Measurements from ENCODE around the gene RNF146.
A peak's percentile ranks its signal among the peaks of the same experiment; 100 is the strongest.
"Not testable (repeated sequence)": the region's sequence is repeated elsewhere in the genome, so short reads cannot be mapped to it uniquely, and the experiment has no call there.

RNF146 gene

GRCh38 chr6:127289934-127290333, 23.3 kb downstream of the RNF146 start:
- no peak for DNase-seq

GRCh38 chr6:127290391-127291265, 24.0 kb downstream of the RNF146 start:
- DNase-seq = no peak

- no peak for DNase-seq
Measured at GRCh38 chr6:127291495-127291894, 24.8 kb downstream of the RNF146 start.

GRCh38 chr6:127297502-127298070, 30.9 kb downstream of the RNF146 start:
- DNase-seq = no peak

DNA sequence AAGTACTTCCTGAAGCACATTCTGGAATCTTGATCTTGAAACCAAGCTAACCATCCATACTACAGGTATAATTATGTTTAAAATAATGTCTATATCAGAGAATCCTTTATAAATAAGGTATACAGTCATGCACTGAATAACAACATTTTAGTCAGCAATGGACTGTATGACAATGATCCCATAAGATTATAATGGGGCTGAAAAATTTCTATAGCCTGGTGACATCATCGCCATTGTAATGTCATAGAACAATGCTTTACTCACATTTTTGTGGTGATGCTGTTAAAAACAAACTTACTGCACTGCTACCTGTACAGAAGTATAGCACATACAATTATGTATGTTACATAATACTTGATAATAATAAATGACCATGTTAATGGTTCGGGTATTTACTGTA, 31.8 kb downstream of the RNF146 start:
- no peak for DNase-seq

DNA sequence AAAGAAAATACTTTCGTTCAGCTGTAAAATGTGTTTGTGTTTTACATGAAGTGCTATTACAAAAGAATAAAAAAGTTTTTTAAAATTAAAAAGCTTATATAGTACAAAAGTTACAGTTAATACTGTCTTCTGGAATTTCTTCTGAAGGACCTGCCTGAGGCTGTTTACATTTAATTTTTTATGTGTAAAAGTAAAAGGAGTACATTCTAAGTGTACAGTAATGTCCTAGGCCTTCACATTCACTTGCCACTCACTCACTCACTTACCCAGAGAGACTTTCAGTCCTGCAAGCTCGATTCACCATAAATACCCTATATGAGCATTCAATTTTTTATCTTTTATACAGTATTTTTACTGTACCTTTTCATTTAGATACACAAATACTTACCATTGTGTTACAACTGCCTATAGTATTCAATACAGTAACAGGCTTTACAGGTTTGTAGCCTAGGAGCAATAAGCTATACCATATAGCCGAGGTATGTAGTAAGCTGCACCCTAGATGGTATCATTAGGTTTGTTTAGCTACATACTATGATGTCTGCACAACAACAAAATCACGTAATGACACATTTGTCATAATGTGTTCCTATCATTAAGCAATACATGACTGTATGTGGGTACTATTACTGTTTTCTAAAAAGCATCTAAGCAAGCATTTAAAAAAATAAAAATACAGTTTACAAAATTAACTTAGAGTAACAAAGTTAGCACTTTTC, 33.0 kb downstream of the RNF146 start:
- DNase-seq = no peak

DNA sequence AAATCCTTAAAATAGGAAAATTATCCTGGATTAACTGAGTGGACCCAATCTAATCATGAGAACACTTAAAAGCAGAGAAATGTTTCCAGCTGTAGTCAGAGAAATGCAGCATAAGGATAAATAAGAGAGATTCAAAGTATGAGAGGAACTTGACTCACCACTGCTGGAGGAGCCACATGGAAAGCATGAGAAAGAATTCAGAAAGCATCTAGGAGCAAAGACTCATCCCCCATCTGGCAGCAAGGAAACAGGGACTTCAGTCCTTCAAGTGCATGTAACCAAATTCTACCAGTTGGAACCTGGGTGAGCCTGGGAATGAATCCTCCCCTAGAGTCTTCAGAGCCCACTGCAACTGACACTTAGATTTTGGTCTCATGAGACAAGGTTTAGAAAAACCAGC, 33.7 kb downstream of the RNF146 start:
- peak; percentile 36 for DNase-seq

DNA sequence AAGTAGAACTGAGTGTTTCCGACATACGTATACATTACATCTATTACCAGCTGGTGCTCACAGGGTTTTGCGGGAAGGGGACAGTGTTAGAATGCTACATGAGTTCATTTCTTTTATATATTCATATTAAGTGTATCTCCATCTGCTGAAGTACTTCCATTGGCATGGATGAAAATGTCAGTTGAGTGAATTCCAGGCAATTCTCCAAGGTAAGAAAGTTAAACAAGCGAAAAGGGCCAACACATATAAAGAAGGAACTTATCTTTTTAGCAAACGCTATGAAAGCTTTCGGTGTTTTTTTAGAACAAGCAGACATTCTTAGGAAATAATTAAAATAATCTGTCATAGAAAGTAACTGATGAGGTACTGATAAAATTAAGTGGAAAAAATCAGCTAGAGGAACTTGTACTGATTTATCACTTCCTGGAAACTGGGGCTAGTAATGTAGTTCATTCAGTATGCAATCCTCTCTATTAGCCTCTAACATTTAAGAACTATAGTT, 34.6 kb downstream of the RNF146 start:
- no peak for DNase-seq

GRCh38 chr6:127302728-127303660, 36.3 kb downstream of the RNF146 start:
- no peak for DNase-seq

- no peak for DNase-seq
Measured at GRCh38 chr6:127303917-127304316, 37.3 kb downstream of the RNF146 start.

- DNase-seq = no peak
Measured at GRCh38 chr6:127305741-127306140, 39.1 kb downstream of the RNF146 start.

DNA sequence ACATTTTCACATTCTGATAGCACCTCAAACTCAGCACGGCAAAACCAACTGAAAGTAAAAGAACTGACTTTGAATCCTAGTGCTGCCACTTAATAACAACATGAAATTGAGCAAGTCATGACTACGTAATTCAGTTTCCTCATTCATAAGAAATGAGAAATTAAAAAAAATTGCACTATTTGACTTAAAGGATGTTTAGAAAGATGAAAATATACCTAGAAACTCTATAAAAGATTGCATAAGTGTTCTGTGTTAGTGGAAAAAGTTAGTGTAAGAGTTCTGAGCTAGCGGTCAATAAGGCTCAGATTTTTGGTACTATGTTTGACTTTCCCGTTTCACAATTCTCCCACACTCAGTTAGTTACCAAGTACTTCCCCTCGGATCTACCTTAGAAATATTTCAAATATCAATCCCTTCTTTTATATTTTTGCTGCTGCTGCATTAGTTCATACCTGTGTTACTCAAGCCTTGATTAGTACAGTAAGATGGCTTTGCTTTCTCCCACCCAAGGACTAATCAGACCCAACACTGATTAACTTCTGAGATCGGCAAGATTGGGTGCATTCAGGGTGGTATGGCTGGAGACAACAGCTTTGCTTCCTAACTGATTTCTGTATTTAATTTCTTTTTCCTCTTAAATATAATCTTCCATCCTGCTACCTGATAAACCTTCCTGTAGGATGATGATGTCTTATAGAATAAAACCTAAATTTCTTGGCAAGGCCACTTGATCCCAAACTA, 50.9 kb downstream of the RNF146 start:
- DNase-seq = no peak

DNA sequence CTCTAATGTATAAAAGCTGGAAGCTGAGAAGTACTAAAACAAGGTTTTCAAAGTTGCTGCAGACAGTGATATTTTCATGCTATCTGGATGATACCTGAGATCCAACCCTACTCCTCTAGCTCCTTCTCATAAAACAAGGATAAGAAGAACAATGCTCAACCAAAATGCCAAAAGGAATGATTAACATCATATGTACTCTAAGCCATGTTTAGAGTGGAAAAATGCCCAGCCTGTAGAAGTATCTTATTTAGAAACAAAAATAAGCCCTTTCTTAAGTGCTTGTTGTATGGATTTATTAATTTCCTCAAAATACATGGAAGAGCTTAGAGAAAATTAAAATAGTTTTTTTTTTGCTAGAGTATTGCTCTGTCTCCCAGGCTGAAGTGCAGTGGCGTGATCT, 53.0 kb downstream of the RNF146 start:
- DNase-seq = no peak

DNA sequence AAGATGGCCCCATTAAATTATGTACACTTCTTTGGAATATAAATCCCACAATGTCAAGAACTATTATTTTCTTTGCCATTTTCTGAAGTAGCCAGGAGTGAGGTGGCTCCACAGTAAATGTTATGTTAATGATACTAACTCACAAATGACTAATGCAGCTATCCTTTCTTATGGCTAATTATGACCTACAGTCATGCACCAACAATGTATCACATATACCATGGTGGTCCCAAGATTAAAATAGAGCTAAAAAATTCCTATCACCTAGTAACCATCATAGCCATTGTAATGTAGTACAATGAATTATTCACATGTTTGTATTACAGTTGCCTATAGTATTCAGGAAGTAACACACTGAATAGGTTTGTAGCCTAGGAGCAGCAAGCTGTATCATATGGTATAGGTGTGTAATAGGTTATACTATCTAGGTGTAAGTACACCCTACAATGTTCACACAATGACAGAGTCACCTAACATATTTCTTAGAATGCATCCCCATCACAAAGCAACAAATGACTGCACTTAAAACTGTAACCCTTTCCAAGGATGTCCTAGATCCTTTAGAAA, 61.5 kb downstream of the RNF146 start:
- DNase-seq = no peak

- not testable (repeated sequence) for DNase-seq
Measured at GRCh38 chr6:127331256-127331655, 64.6 kb downstream of the RNF146 start.

- no peak for DNase-seq
Measured at GRCh38 chr6:127332383-127332961, 65.8 kb downstream of the RNF146 start.
